Measurements from ENCODE around the gene WWOX.

Gene WWOX

DNA sequence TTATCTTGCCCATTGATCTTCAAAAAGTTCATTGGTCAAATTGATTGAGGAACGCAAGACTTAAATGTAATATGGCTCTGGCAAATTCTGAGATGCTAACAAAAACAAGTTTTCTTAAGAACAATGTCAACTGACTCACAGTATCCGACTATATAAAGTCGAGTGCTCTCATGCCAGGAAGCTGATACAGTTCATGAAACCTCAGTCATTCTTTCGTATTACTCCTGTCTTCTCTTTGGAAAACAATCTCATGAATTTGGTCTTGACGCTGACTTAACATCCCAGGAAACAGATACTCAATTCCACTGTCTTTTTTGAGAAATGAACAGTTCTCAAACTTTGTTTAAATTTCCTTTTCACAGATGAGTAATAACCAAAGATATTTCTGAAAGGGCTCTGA lies 796.2 kb downstream of the WWOX start:
- DNase-seq = no peak

DNA sequence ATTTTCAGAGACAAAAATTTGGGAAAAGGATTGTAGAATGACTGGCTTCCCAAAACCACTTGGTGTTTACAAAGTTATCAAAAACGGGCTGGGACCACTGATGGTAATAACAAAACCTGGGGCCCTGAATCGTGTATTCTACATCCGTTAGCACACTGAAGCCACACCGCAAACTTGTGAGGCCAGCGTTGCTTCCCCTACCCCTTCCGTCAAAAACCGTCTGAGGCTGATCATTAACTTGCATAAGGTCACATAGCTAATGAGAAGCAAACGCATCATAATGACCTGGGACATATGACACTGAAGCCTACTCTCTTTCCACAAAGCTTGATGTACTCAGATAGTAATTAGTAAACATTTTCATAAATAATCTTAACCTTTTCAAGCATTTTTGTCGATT lies 796.8 kb downstream of the WWOX start:
- no peak for DNase-seq

DNA sequence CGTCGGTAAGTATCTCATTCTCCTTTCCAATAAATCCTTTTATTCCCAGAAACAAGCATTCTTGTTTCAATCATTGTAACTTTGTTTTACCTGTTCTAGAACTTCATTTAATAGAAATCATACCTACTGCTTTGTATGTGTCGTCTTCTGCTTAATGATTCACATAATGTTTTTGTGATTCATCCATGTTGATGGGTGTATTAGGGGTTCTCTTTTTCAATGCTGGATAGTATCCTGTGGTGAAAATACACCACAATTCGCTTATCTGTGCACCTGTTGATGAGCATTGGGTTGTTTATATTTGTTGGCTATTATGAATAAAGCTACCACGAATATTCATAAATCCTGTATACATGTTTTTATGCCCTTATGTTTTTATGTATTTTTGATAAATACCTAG lies 797.8 kb downstream of the WWOX start:
- DNase-seq = no peak

DNA sequence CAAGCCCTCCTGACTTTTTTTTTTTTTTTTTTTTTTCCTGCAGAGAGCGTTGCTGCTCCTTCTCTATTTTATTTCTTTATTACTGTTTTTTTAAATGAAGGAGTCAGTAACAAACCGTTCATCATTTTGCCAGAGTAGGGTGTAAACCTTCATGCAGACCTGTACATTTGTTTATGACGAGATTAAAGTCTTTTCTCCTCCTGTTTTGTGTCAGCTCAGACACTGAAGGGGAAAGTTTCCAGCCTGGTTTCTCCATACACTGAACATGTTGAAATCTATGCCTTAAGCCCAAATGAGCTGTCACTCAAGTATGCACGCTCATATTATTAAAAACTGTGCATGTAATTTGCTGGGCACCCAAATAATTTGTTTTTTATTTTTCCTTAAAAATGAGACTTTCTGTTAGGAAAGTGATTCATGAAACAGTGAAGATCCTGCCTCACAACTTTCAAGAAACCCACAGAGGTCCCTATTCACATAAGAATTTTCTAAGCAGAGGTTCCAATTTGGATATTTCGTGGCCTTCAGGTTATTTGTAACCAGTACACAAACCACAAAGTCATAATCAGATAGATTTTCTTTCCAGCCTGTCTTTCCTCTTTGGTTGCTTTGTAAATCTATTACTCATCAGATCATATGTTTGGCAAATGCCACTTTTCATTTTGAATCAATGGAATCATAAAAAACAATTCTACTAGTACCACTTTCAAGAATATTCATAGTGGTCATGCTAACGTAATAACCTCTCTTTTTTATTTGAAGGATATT lies 800.8 kb downstream of the WWOX start:
- DNase-seq = no peak

DNA sequence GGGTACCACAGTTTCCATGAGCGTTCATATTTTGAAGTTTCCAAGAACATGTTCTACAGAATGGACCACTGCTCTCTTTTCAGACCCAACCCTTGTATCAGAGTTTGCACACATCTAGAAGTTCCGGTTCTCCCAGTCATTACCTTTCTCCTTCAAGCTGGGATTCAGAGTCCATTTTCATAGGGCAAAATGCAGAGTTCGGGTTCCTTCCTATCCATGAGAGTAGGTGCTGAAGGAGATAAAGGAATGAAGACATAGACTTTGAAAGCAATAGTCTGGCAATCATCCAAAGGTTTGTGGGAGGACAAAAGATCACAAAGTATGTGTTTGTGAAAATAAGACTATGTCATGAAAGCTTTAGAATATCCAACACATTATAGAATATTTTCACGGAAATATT lies 801.5 kb downstream of the WWOX start:
- no peak for DNase-seq

DNA sequence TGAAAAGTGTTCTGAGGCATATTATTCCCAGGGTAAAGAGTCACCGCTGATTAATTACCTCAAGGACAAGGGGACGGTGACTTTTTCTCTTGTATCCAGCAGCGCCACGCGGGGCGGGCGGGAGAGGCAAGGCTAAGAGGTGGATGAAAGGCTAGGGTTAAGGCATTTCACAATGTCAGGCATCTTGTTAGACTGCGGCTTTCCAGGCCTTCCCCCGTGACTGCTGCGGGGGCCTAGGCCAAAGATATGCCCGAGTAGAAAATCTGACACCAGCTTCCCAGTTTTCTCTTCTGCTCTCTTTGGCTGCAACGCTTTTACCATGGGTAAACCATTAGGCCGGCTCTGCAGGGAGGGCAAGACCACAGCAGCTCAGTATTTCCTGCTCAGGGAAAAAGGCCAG lies 802.9 kb downstream of the WWOX start:
- DNase-seq = no peak

DNA sequence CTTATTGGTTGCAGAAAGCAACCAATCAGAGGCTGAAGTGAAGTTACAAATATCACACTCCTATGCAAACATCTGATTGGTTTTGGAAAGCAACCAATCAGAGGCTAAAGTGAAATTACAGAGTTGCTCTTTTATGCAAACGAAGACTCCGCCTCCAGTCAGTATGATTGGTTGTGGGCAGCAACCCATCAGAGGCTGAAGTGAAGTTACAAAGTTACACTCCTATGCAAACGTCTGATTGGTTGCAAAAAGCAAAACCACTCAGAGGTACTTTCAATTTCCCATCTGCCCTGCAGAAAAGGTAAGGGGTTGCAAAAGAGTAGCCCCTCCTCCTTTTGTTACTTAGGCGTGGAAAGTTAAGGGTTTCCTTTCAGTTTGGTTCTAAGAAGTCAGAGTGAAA lies 803.8 kb downstream of the WWOX start:
- no peak for DNase-seq

DNA sequence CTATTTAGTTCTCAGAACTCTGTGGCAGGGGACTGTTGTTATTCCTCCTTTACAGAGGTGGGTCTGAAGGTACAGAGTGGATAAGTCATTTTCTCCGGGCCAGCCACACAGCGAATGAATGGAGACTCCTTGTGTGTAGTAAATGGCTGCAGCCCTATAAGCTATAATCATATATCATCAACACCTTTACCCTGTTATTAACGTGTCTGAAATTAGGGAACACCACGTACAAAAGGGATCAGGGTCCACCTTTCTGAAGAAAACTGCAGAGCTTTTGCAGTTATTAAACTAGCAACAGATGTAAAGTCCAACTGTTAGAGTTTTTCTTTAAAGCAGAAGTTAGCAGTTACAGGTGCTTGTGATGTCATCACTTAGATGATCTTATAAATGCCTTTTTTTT lies 804.4 kb downstream of the WWOX start:
- DNase-seq = no peak

DNA sequence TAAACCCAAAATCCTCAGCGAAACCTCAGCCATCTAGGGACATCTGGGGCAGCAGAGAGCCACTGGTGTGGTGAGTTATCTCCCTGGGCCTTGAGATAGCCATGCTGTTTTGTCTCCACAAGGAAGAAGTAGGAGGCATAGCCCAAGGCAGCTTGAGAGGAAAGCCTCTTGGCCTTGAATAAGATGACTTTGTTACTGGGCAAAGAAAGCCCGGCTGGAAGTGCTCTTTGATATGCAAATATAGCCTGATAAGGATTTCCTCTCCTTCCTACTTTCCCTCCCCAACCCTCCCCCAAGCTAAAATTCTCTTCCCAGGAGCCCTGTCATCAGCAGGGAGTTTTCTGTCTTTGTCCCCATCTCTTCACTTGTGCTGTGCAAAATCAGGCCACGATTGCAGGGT lies 806.7 kb downstream of the WWOX start:
- no peak for DNase-seq

DNA sequence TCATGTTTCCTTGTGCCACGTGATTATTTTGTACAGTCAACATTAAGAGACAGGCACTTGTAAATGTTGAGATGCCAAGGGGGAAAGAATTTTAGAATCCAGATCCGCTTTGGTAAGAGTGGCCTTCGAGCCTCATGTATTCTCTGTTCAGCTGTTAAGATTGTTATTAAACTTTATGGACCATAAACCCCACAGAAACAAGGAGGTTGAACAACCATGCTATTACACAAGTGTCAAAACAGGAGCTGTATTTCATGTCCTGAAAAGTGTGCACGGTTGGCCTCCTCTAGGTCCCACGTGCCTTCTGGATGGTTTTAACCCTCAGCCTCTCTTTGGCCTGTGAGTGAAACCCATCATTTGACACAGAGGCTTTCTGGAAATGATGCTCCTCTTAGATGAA lies 809.8 kb downstream of the WWOX start:
- DNase-seq = no peak

DNA sequence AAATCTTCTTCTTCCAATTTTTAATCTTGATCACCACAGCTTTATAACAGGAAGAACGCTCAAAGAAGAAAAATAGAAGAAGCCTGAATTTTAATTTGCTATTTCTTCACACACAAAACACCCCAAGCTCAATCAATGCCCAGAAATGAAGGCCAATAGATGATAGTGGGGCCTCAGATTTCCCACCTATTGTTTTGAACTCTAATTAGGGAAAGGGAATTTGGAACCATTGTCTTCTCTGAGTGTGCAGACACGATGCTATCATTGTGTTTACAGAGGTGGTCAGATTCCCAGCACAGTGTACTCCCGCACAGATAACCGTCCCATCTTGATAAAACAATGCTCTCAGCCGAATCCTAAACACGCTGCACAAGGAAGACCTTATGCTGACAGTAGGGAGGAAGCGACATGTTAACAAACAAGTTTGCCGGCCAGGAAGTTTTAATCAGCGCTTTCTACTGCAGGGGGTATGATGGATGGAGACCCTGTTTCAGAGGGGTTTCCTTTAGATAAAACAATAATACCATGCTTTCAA lies 816.4 kb downstream of the WWOX start:
- DNase-seq = no peak

DNA sequence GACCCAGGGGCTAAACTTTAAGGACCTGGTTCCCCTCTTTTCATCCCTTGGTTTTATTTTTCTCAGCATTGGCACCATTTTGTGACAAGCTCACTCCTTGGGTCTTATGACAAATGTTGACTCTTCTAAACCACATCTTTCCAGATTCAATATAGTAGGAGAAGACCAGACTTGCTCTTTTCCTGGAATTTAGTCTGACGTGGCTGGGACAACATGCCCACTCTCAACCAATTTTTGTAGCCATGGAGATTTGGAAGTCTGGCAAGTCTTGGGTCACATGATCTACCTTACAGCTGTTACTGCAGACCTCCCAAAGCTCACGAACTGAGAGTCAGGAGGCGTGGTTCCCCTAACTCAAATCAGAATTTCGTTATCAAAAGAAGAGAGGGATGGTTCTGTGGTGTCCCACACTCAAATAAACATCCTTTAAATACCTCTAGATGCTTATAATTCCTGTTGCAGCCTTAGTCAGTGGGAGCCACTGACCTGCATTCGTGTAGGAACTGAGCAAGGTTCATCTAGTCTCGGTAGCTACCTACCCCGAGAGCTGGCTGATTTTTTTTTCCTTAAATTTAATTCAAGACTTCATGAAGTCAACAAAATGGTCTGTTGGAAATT lies 817.6 kb downstream of the WWOX start:
- DNase-seq = no peak

DNA sequence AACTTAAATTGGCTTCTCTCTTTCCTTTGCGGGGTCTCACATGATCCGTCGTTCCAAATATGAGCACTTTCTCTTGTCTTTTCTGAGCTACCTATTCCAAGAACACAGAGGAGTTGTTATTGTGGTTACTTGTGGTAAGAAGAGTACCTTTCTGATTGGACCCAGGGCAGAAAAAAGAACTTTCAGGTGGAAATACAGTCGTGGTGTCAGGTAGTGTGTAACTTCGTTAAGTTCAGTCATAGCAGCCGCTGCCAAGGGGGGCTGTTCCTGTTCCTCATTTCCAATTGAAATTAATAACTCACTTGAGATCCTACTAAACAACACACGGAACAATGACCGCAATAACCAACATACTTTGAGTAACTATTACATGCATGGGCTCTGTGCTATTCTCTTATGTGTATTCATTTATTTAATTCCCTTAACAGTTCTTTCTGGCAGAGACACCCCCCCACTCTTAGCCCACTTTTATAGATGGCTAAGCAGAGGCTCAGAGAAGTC lies 819.4 kb downstream of the WWOX start:
- no peak for DNase-seq

DNA sequence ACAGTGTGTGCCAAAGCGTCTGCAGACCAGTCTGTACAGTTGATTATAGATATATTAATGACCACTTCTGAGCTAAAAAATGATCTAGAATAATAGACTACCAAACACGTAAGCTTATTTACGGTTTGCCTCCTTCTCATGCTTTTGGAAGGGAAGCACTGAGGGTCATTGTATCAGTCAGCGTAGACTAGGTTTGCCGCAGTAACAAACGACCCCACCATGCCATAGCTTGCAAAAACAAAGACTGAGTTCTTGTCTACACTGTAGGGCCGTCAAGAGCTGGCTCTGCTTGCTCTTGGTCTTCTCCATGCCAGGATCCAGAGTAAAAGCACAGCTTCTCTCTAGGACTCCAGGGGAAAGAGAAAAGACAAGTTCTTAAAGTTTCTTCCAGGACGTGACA lies 820.4 kb downstream of the WWOX start:
- no peak for DNase-seq

DNA sequence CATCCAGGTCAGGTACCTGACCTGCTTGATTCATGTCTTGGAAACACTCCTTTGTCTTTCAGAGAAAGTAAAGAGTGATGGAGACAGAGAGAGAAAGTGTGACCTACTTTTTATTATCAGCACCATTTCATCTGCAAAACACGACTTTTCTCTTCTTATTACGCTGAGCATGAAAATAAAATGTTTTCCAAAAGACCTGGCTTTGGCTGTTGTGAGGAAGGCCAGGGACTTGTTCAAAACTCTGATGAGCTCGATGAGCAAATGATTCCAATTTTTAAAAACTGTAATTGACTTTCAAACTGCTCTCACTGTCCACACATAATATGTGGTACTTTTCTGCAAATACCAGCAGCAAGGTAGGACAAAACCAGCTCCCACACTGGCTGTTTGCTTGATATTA lies 821.2 kb downstream of the WWOX start:
- no peak for DNase-seq

DNA sequence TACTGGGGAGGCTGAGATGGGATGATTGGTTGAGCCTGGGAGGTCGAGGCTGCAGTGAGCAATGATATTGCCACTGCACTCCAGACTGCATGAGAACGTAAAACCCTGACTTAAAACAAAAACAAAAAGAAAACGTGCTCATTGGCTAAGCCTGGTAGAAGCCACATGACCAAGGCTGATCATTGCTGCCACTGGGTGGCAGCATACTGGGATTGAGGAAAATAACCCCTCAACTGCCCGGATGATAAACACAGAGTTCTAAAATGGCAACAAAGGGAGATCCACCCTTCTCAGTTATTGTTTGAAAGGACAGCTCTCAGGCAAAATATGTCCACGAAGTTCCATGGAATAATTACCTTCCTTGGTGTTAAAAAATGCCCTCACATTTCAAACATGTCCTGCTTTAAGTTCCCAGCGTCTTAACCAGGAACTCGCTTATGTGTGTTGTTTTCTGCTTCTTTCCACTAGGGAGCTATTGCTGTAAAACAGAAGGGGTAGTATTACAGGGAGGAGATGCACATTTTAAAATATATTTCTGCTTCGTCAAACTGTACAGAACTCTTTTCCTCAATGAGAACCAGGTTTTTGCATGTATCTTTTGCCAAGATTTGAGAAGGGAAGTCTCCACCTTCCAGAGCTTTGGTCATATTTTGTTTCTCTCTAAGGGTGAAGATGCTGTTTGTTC lies 825.8 kb downstream of the WWOX start:
- no peak for DNase-seq

DNA sequence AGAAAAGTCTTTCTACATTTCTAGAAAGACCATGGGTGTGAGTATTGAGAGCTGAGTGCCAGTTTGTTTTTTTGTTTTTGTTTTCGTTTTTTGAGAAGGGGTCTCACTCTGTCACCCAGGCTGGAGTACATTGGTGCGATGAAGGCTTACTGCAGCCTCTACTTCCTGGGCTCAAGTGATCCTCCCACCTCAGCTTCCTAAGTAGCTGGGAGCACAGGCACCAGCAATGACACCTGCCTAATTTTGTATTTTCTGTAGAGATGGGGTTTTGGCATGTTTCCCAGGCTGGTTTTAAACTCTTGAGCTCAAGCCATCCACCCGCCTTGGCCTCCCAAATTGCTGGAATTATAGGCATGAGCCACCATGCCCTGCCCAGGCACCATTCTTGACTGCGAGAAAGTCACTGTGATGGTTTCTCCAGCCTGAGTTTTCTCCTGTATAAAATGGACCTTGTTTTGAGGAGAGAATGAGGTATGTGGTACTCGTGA lies 827.3 kb downstream of the WWOX start:
- no peak for DNase-seq

DNA sequence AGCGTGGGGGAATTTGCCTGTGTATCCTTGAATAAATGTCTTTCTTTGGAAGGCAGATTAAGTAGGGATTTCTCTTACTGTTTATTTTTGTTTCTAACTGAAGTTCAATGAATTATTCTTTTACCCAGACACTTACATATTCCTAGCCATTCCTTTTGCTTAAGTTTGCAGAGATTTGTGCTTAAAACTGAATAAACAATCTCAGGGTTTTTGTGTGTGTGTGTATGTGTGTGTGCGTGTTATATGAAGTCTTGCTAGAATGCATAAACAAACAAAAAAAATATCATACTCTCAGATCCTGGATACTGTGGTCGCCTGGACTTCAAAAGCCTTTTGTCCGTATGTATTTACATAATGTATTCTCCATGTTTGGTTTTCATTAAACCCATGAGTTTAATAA lies 828.3 kb downstream of the WWOX start:
- no peak for DNase-seq

DNA sequence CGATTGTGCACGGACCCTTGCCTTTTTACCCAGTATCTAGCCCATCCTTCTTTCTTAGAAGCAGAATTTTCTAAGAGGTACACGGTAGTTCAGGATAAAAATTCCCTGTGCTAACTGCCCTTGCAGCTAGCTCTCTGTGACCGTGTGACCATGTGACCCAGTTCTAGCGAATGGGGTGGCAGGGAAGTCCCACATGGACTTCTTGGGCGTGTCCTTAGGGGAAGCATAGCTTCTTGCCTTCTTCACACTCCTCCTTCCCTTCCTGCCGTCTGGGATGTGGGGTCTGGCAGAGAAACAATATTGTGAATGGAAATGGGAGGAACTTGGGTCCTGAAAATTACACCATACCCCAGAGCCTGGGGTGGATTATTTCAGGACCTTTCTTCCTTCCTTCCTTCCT lies 830.4 kb downstream of the WWOX start:
- DNase-seq = no peak

DNA sequence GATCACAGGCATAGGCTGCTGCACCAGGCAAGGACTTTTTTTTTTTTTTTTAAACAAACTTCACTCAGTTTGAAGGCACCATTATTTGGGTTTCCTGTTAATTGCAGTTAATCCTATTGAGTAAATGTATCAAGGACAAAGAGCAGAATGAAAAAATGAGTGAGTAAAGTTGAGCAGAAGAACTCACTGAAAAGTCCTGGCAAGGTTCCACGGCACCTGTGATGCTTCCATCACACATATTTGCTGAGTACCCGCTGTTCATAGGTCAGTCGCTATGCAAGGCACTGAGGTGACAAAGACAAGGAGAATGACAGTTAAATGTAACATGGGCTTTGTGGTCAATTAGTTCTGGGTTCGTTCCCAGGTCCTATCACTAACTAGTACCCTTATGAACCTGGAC lies 831.1 kb downstream of the WWOX start:
- DNase-seq = no peak

DNA sequence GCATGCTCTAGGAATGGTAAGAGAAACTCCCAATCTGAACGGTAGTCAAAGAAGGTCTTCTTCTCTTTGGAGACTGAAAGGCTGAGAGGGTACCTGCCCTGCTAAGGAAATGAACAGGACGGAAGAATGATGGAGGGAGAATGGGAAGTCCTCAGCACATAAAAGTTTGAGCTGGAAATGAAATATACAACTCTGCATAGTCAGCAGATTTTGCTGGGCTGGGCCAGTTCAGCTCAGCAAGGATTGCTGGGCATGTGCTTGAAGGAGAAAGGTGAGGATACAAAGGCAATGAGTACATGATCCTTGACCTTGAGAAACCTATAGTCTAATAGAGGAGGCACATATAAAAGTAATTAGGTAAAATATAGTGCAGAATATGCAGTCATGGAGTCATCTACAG lies 831.8 kb downstream of the WWOX start:
- no peak for DNase-seq

DNA sequence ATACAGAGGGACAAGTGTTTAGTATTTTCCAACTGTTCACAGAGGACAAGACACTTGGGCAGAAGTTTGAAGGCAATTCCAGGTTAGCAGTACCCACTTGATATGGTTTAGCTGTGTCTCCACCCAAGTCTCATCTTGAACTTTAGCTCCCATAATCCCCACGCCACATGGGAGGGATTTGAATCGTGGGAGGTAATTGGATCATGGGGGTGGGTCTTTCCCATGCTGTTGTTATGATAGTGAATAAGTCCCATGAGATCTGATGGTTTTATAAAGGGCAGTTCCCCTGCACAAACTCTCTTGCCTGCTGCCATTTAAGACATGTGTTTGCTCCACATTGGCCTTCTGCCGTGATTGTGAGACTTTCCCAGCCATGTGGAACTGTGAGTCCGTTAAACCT lies 832.2 kb downstream of the WWOX start:
- DNase-seq = no peak

DNA sequence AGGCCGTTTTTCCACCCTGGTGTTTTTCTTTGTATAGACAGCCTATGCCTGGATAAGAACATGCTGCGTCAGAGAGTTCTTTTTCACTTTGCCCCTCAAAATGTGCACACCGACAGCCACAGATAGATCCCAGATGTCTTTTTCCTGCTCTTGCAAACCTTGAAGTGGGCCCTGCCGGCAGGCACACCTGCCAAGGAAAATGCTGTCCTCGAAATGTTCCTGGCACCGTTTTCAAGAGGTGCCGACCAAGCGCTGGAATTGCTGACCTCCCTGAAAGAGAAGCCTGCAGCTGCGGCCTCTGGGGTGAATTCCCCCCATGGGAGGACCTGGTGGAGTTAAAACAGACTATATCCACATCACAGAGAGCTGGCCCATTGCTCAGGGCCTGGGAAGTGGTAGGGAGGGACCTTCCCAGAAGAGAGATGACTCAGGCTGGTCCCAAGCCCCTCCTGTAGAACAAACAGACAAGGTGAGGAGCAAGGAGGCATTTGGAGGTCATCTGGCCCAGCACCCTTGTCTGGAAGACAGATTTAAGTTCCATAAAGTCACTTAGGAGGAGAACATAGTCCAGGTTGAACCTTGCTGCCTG lies 833.0 kb downstream of the WWOX start:
- no peak for DNase-seq

All from stimulated activated naive CD4-positive, alpha-beta T cell (primary cell).